ENCODE measurements around the gene URI1.

- TF ChIP-seq EP300 (IDR thresholded peaks at IDR 0.05) (no peak), POLR2AphosphoS5 (IDR thresholded peaks at IDR 0.05) (no peak), CTCF (IDR thresholded peaks at IDR 0.05) (no peak), POLR2A (IDR thresholded peaks at IDR 0.05) (no peak)
These were observed 1.6 kb downstream of the URI1 start for GRCh38 chr19:29943615-29944014.

All from sigmoid colon (tissue), 4 donors.